Inflammatory macrophage (primary cell): ENCODE results near the gene PUSL1.

Experiments used
- DNase-seq, 2 donors: peaks; one replicate each; pipeline ENCODE4 v3.0.0-alpha.2; 2020 to 2022

Gene PUSL1

GRCh38 chr1:1279028-1279427 lies 29.4 kb upstream of the PUSL1 start:
- no peak for DNase-seq

GRCh38 chr1:1280782-1281481 lies 27.5 kb upstream of the PUSL1 start:
- no peak for DNase-seq

- DNase-seq: peak in 1 of 2 donors; percentile 32
Observed at GRCh38 chr1:1281533-1282321, 26.7 kb upstream of the PUSL1 start.

GRCh38 chr1:1282998-1283397 lies 25.4 kb upstream of the PUSL1 start:
- DNase-seq: peak; percentile 9 to 44

- no peak for DNase-seq
Observed at GRCh38 chr1:1283821-1284220, 24.6 kb upstream of the PUSL1 start.

GRCh38 chr1:1284221-1285101 lies 23.9 kb upstream of the PUSL1 start:
- no peak for DNase-seq

- no peak for DNase-seq
Observed at GRCh38 chr1:1285102-1285571, 23.3 kb upstream of the PUSL1 start.

GRCh38 chr1:1285611-1286311 lies 22.6 kb upstream of the PUSL1 start:
- DNase-seq: no peak

- DNase-seq: no peak
Observed at GRCh38 chr1:1286313-1287261, 21.8 kb upstream of the PUSL1 start.

GRCh38 chr1:1287288-1288110 lies 20.9 kb upstream of the PUSL1 start:
- no peak for DNase-seq

- DNase-seq: peak; percentile 50 to 65
Observed at GRCh38 chr1:1290238-1290731, 18.1 kb upstream of the PUSL1 start.

- no peak for DNase-seq
Observed at GRCh38 chr1:1291023-1291528, 17.3 kb upstream of the PUSL1 start.

- DNase-seq: peak; percentile 17 to 27
Observed at GRCh38 chr1:1291548-1292441, 16.6 kb upstream of the PUSL1 start.

GRCh38 chr1:1292442-1292779 lies 16.0 kb upstream of the PUSL1 start:
- DNase-seq: no peak

GRCh38 chr1:1292851-1293250 lies 15.5 kb upstream of the PUSL1 start:
- no peak for DNase-seq

- no peak for DNase-seq
Observed at GRCh38 chr1:1293263-1294249, 14.8 kb upstream of the PUSL1 start.

- DNase-seq: no peak
Observed at GRCh38 chr1:1294250-1294890, 14.0 kb upstream of the PUSL1 start.
